GM12873 (cell line): Measurements from ENCODE around the gene KLK13.

Source experiments
- TF ChIP-seq, protein P1 (sequence below): IDR thresholded peaks from 2 replicates; pipeline ENCODE4 v1.5.1; 2012; ENCODE audit warnings: low read depth, mild to moderate bottlenecking, moderate library complexity, low read length, control low read depth; ENCODE audit not compliant: insufficient read depth; ENCODE audit errors: missing control alignments

KLK13 gene

GRCh38 chr19:51055866-51056265 is 9.0 kb downstream of the KLK13 start:
- TF ChIP-seq, protein P1, sequence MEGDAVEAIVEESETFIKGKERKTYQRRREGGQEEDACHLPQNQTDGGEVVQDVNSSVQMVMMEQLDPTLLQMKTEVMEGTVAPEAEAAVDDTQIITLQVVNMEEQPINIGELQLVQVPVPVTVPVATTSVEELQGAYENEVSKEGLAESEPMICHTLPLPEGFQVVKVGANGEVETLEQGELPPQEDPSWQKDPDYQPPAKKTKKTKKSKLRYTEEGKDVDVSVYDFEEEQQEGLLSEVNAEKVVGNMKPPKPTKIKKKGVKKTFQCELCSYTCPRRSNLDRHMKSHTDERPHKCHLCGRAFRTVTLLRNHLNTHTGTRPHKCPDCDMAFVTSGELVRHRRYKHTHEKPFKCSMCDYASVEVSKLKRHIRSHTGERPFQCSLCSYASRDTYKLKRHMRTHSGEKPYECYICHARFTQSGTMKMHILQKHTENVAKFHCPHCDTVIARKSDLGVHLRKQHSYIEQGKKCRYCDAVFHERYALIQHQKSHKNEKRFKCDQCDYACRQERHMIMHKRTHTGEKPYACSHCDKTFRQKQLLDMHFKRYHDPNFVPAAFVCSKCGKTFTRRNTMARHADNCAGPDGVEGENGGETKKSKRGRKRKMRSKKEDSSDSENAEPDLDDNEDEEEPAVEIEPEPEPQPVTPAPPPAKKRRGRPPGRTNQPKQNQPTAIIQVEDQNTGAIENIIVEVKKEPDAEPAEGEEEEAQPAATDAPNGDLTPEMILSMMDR: no peak

GRCh38 chr19:51047031-51047335 is 17.9 kb downstream of the KLK13 start:
- TF ChIP-seq, protein P1: no peak

GRCh38 chr19:51044327-51044726 is 20.6 kb downstream of the KLK13 start:
- TF ChIP-seq, protein P1: no peak

GRCh38 chr19:51043497-51043896 is 21.4 kb downstream of the KLK13 start:
- TF ChIP-seq, protein P1: no peak

- TF ChIP-seq, protein P1: no peak
These were observed 24.7 kb downstream of the KLK13 start for GRCh38 chr19:51040151-51040550.

GRCh38 chr19:51036519-51036918 is 28.4 kb downstream of the KLK13 start:
- TF ChIP-seq, protein P1: no peak

- TF ChIP-seq, protein P1: no peak
These were observed 30.2 kb downstream of the KLK13 start, which contains the start of gene KLK12 for GRCh38 chr19:51034704-51035103. KLK12 (minus strand) TSS chr19:51035002; CDS start chr19:51034621, 381 bp downstream.
